GM18861 (cell line): Measurements from ENCODE around the gene C1GALT1C1.
"Not testable (repeated sequence)": the region's sequence is repeated elsewhere in the genome, so short reads cannot be mapped to it uniquely, and the experiment has no call there.

Experiments
- ATAC-seq: cut with Tn5 transposase; IDR thresholded peaks from one replicate; pipeline ENCODE4 v1.9.1; 2021; ENCODE audit not compliant: unreplicated experiment

C1GALT1C1 gene

GRCh38 chrX:120629667-120630537 lies at the start of gene C1GALT1C1:
Gene C1GALT1C1, minus strand, starts transcription at chrX:120630054. Its CDS starts 2,888 bp downstream, at chrX:120627166.
- peak; percentile 93 for ATAC-seq

DNA sequence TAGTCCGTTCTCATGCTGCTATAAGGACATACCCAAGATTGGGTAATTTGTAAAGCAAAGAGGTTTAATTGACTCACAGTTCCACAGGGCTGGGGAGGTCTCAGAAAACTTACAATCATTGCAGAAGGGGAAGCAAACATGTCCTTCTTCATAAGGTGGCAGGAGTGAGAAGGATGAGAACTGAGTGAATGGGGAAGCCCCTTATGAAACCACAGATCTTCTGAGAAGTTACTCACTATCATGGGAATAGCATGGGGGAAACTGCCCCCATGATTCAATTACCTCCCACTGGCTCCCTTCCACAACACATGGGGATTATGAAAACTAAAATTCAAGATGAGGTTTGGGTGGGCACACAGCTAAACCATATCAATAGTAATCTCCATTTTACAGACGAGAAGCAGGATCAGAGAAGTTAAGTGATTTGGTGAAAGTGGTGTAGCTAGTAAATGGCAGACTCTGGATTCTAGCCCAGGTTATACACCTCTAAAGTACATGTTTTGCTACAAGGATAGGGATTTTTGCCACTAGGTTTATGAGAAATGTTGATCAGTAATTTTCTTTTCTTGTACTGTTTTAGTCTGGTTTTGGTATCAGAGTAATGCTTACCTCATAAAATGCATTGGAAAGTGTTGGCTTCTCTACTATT lies 47.3 kb upstream of the C1GALT1C1 start:
- ATAC-seq = no peak

DNA sequence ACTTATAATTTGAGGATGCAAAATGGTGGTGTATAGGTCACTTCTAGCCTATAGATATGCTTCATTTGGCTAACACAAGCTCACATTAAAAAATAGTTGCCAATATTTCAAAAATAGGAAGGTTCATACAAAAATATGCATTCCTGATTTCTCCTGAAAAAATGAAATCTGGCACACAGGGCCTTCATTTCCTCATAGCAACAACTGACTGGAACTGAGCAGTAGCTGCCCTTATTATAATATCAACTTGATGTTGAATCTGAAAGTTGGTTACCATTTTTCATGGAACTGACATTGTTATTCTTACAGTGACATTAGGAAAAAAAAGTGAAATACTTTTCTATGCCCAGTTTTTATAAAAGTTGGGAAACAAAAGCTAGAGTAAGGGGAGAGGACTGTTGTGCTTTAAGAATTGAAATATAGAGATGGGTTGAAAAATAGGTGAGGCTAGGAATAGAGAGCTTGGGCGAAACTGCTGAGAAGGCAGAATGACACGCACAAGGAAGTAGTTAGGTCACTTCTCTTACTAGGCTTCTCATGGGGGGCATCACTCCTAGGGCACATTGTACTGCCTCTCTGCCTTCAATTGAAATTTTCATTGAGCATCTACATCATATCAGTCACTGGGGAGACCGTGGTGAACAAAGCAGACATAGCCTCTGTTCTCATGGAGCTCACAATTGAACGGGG lies 43.1 kb upstream of the C1GALT1C1 start:
- ATAC-seq = no peak

DNA sequence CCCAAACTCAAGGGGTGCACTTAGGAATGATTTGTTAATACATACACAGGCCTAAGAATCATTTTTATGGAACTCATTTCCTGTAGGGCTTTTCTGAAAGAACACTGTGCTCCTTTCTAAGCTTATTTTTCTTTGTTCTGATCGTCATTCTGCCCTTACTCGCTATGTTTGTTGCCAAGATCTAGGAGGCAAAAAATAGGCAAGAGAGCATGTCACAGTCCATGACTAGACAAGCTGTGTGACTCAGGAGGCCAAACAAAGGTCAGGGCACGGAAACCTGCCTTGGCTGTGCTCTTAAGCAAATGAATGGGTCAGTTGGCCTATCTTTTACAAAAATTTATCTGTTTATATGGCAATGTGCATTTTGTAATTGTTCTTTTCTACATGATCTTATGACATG lies 42.5 kb upstream of the C1GALT1C1 start:
- no peak for ATAC-seq

DNA sequence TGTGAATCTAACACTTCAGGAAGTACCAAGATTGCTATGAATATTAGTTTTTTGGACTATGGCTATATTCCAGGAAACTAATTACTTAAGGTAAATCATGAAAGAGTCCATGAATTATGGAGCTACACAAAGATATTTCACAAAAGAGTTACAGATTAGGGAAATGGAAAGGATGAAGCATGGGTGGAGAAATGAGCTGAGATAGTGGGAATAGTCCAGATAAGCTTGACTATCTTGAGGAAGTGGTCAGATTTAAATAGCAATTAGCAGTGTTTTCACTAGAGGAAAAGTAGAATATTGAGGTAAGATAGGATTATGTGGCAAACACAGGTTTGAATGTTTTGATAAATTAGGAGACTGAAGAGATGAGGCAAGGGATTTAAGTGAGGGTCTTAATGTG lies 42.1 kb upstream of the C1GALT1C1 start:
- ATAC-seq = no peak

- no peak for ATAC-seq
Observed at GRCh38 chrX:120668357-120668756, 38.5 kb upstream of the C1GALT1C1 start.

GRCh38 chrX:120664535-120664934 lies 34.7 kb upstream of the C1GALT1C1 start:
- not testable (repeated sequence) for ATAC-seq

- no peak for ATAC-seq
Observed at GRCh38 chrX:120664081-120664480, 34.2 kb upstream of the C1GALT1C1 start.

DNA sequence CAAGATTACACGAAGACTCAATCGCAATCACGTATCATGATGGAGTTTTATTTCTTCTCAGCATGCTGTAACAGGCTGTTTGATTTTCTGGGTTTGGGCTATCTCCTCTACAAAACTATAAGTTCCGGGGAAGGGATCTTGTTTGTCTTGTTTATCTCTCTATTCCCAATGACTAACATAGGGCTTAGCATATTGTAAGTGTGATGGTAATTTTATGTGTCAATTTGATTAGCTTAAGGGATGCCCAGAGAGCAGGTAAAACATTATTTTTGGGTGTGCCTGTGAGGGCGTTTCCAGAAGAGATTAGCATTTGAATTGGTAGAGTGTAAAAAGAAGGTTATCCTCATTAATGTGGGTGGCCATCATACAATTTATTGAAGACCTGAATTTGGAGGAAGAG lies 32.8 kb upstream of the C1GALT1C1 start:
- no peak for ATAC-seq

DNA sequence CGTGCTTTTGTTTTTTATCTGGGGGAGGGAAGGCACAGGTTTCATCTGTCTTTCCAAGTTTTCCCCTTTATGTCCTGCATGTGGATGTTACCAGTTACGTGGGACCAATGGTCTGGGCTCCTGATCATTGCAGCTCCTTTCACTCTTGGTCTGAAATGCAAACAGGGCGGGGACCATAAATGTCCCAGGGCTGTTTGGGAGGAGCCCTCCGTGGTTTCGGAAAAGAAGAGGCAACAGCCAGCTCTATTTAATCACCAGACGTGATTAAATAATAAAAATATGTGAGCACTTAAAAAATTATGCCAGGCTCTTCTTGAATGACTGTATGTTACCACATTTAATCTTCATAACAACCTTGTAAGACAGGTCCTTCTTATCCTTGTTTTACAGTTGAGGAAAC lies 30.8 kb upstream of the C1GALT1C1 start:
- ATAC-seq = no peak

DNA sequence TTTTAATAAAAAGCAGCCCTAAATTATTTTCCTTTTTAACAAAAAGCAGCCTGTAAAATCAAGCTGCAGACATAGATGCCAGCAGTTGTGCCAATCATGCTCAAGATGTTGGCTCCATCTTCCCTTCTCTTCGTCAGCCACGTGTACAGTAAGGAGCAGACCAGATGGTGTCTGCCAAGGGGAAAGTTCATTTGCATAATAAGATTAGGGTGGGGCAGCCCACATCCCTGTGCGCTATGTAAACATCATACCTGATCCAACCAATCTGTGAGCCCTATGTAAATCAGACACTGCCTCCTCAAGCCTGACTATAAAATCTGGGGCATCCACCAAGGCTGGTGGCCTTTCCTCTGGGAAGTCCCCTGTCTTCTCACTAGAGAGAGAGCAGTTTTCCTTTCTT lies 23.1 kb upstream of the C1GALT1C1 start:
- no peak for ATAC-seq

DNA sequence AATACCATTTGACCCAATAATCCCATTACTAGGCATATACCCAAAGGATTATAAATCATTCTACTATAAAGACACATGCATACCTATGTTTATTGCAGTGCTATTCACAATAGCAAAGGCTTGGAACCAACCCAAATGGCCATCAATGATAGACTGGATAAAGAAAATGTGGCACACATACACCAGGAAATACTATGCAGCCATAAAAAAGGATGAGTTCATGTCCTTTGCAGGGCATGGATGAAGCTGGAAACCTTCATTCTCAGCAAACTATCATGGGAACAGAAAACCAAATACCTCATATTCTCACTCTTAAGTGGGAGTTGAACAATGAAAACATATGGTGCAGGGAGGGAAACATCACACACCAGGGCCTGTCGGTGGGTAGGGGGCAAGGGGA lies 22.4 kb upstream of the C1GALT1C1 start:
- ATAC-seq = not testable (repeated sequence)

DNA sequence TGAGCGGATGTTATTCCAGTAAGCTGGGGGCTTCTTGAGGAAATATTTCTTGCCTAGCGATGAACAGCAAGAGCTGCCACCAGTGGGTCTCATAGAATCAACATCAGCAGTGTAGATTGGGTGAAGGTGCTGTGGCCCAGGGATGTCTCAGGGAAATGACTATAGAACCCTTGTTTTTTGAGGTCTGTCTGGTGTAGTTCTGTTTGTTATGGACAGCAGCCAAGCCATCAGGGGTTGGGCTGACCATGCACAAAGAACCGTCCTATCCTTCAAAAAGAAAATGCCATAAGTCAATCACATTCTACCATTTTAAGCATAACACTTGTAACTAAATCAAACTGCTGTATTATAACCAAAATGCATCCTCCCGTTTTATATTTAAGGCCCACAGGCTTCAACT lies 17.3 kb upstream of the C1GALT1C1 start:
- ATAC-seq = no peak

DNA sequence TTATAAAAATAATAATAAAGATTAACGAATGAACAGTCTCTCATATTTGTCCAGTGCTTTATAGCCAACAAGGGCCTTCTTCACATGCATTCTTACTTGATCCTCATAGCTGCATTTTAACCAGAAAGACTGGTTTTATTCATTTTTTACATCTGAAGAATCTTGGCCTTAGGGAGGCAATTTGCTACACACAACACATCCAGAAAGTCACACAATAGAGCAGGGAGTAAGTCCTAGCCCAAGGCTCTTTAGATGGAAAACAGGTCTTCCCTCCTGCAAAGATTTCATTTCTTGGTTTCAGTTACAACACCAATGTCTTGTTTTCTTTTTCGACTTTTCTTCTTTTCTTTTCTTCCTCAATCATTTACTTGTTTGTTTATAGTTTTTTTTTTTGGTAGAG lies 13.0 kb upstream of the C1GALT1C1 start:
- no peak for ATAC-seq

- ATAC-seq = no peak
Observed at GRCh38 chrX:120638619-120639018, 8.8 kb upstream of the C1GALT1C1 start.

DNA sequence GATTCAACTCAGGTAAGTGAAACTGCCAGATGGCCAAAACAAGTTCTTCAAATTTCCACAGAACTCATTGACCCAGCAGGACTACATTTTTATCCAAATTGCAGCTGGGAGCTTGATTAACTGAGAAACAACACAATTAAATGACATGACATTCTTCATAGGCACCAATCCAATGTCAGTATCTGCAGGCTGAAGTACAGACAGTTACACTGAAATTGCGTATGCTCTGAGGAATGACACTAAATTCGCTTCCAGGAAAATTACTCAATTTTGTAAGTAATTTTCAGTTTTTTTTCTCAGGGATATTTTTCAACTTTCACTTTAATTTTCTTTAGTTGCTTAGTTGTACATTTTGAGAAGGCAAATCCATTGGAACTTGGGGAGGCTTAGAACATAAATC lies 4.5 kb downstream of the C1GALT1C1 start:
- no peak for ATAC-seq

GRCh38 chrX:120617996-120618630 lies 11.7 kb downstream of the C1GALT1C1 start:
- ATAC-seq = no peak

DNA sequence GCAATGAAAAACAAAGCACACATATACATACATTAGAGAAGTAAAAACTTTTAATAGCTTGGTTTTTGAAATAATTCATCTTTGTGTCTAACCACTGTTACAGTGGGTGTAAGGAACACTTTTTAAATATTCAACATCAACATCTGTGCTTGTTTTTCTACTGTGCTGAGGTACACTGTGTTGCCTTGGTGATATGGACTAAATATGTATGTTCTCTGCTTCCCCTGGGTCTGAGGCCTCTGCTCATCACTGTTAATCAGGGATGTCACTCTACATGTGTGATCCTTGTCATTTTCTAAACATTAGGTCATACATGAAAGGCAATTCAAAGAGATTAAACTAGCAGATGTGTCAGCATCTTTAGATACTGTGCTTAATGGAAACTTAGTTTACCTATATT lies 15.0 kb downstream of the C1GALT1C1 start:
- ATAC-seq = no peak

DNA sequence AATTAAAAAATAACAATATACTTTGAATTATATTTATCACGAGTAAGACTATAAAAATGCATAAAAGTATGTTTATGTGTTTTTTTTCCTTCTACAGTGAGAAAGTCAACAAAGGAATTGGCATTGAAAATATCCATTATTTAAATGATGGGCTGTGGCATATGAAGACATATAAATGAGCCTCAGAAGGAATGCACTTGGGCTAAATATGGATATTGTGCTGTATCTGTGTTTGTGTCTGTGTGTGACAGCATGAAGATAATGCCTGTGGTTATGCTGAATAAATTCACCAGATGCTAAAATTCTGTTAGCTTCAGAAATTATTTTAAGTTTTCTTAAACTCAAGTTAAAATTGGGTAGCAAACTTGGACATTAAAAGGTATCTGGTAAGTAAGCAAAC lies 17.8 kb downstream of the C1GALT1C1 start:
- no peak for ATAC-seq

GRCh38 chrX:120604361-120604782 lies 25.5 kb downstream of the C1GALT1C1 start:
- peak; percentile 39 for ATAC-seq

DNA sequence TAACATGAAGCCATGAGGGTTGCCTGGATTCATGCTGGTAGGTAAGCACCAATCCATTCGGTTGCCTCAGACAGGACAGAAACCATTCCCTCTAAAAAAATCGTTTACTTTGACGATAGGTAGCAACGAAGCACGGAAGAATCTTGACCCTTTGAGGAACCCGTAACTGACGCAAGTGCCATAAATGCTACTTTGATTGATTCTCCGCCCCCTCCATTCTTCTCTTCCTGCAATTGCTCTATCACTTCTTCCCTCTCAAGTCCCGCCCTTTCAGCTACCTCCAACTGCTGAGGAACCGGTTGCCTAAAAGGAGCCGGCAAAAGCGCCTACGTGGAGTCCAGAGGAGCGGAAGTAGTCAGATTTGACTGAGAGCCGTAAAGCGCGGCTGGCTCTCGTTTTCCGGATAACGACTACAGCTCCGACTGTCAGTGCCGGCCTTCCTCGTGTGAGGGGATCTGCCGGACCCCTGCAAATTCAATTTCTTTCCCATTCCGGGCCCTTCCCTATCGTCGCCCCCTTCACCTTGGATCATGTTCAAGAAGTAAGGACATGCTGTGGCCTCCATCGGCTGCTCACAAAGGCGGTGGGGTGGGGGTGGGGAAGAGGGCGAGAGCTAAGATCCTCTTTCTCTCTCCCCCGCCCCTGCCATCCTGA lies 26.0 kb downstream of the C1GALT1C1 start, which contains the start of gene MCTS1:
Gene MCTS1, plus strand, starts transcription at position 395 of the 654 bp plus-strand sequence. Its CDS starts 136 bp downstream, at position 531.
- peak; percentile 89 for ATAC-seq
